ENCODE results near the gene XPO6.
"Not testable (repeated sequence)": the region's sequence is repeated elsewhere in the genome, so short reads cannot be mapped to it uniquely, and the experiment has no call there.

Gene XPO6

GRCh38 chr16:28115866-28116265 is 95.9 kb downstream of the XPO6 start:
- DNase-seq (ENCODE audit: low read depth in 2 of 2): not testable (repeated sequence)

GRCh38 chr16:28112908-28113307 is 98.9 kb downstream of the XPO6 start:
- no peak for DNase-seq (ENCODE audit: low read depth in 2 of 2)

- no peak for DNase-seq (ENCODE audit: low read depth in 2 of 2)
Measured at GRCh38 chr16:28110977-28111376, 100.8 kb downstream of the XPO6 start.

DNA sequence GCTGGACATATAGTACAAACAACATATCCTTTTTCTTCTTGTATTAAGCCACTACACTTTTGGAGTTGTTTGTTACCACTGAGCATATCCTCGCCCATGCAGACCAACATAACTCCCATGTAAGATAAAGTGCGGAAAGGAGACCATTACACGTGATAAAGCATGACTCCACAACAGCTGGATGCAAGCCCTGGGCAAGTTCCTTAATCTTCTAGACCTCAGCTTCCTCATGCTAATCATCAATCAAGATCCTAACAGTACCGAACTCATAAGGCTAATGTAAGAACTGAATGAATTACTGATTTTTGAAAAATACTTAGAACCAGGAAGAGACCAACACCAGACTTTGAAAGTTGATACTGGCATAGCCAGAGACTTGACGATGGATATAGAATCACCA is 101.3 kb downstream of the XPO6 start:
- DNase-seq (ENCODE audit: low read depth in 2 of 2): no peak

GRCh38 chr16:28110074-28110473 is 101.7 kb downstream of the XPO6 start:
- no peak for DNase-seq (ENCODE audit: low read depth in 2 of 2)

GRCh38 chr16:28108590-28109247 is 103.0 kb downstream of the XPO6 start:
- DNase-seq (ENCODE audit: low read depth in 2 of 2): no peak

DNA sequence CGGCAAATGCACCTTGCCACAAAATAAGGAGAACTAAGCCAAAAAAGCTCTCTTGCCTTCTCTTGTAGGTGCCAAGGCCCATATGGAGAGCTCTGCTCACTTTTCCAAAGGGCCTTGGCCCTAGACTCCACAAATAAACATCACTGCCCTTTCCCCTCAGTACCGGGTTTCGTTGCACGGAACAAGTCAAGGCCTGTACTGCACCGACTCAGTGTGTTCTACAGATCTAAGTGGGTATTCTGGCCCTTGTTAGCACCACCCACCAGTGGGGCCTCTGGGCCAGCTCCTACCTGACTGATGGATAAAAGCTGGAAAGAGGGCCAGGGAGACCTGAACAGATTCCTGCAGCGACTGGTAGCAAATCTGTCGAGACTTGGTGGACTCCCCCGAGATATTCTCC is 104.5 kb downstream of the XPO6 start:
- DNase-seq (ENCODE audit: low read depth in 2 of 2): no peak

GRCh38 chr16:28106467-28107215 is 105.1 kb downstream of the XPO6 start:
- DNase-seq (ENCODE audit: low read depth in 2 of 2): no peak

DNA sequence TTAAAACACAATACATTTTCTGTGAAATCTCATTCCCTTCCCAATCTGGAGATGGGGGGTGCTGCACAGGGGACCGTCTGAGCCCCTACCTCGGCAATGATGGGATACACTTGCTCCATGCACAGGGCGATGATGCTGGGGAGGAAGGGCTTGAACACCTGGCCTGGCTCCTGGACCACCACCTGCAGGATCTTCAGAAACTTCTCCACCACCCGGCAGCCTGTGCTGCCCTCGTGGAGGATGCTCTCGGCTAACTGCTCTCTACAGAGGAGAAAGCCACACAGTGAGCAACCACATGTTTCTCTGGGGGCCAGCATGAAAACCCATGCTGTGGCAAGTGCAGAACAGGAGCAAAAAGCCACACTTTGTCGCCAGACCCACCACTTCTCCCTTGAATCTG is 105.8 kb downstream of the XPO6 start:
- no peak for DNase-seq (ENCODE audit: low read depth in 2 of 2)

DNA sequence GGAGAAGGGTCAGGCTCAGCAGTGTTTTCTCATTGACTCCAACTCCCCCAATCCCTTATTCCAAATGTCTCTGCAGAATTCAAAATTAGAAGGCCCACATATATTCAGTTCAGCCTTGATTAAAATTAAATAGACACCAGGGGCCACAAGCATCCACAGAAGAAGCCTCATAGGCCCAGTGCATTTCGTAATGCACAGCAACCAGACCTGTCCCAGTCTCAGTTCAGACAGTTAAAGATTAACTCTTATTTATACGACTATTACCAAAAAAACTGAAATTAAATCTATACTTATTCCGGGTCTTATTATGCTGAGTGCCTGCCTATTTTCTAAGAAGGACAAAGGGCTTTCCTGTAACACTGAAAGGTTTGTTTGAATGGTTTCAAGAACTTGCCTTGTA is 106.5 kb downstream of the XPO6 start:
- DNase-seq (ENCODE audit: low read depth in 2 of 2): no peak

DNA sequence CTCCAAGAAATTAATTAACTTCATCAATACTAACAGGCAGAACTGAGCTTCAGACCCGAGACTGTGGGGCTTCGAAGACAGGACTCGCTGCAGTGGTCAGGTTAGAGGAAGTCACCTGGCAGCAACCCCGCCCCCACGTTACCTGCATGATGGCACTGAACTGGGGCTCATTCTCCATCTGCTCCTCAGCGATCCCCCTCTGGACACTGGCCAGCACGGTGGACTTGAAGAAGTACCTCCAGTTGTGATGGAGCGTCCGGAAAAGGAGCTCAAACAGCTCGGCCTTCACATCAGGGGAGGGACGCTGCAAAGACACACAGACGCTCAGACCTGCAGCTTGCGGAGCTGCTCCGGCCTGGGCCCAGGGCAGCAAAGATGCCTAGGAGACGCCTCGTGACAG is 107.4 kb downstream of the XPO6 start:
- no peak for DNase-seq (ENCODE audit: low read depth in 2 of 2)

DNA sequence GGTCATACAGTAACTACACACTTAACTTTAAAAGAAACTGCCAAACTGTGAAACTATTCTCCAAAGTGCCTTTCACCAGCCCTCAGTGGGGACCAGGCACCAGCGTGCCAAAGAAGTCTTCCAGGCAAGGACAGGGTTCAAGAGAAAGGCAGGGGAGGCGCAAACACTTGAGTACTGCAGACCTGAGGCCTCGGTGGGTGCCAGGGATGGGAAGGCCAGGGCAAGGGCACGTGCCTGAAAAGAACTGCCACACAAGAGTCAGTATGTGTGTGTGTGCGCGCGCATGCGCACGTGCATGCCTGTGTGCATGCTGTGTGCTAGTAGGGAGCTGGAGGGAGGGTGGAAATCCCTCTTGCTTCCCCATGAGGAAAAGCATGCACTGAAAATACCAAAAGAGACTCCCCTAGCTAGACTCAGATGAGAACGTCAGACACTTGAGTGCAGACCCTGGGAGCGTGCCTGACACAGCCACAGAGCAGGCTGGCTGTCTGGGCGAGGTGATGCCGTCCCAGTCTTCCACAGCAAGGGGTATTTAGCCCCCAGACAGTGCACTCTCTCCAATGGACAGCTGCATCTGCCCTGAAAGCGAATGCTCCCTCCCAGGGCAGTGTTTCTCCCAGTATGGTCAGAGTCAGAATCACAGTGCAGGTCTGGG is 108.1 kb downstream of the XPO6 start:
- no peak for DNase-seq (ENCODE audit: low read depth in 2 of 2)

DNA sequence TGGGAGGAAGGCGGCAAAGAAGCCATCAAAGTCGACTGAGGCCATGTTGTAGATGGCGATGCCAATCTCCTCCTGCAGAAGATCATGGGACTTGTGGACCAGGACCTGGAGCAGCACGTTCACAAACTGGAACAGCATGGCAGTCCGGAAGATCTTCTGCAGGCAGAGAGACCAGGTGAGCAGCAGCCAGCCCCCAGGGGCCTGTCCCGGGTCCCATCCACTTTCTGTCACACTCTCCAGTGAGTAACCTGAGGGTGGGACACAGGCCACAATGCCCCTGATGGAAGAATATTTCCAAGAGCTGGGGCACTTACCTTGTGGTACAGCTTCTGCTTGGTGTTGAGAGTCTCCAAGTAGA is 110.3 kb downstream of the XPO6 start:
- DNase-seq (ENCODE audit: low read depth in 2 of 2): no peak

DNA sequence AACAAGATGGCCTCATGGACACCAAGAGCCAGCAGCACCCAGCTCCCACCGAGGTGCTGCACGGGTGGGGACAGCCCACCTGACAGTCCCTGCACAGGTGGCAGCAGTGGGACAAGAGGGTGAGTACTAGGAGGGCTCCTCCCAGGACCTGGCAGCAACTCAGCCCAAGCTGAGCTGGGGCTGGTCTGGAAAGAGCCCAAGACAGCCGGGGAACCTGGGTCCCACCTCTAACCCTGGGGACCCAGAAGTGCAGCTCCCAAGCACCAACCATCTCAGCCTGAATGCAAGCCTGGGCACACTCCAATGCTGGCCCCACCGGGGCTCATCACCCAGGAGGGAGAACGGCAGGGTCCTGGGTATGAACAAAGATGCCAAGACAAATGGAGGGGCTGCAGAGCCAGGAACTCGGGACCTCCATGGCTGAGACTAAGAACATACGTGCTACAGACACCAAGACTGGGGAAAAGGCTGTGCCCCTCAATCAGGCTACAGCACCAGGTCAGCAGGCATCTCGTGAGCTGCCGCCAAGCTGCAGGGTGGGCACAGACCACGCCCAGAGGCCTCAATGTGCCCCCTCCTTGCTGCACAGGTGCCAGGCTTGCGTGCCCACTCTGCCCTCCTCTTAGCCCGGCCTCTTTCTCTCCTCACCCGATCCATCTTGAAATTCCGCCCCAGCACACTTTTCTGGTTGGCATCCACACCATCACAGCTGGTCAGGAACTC is 110.8 kb downstream of the XPO6 start:
- no peak for DNase-seq (ENCODE audit: low read depth in 2 of 2)

- DNase-seq (ENCODE audit: low read depth in 2 of 2): no peak
Measured at GRCh38 chr16:28098959-28099945, 112.5 kb downstream of the XPO6 start.

DNA sequence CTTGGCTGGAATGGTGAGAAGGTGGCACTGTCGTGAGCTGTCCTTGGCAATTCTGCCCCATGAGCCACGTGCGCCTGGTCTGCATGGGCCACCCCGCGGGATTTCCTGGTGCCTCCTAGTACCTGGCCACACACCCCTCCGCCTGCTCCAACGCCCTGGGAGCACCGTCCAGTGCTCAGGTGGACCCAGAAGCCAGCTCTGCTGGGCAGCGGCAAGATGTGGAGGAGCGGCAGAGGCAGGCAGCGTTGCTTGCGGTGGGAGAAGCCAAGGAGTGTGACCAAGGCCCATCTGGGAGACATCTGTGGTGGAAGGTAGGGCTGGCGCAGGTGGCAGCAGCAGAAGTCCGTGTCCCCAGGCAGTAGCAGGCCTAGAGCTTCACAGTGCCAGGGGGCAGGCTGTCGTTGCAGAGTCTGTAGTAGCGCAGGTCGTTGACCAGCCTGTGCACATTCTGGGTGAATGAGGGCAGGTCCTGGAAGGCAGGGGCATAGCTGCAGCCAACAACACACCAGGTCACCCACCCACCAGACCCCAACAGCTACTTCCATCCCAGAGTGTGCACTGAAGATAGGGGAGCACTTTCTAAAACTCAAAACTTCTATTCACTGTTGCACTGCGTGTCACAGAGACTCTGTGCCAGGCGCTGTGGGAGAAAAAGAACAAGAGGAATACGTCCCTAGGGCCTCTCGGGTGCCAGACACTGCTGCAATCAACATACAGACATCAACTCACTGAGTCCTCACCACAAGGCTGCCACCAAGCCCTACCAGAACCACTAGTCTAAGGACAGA is 113.4 kb downstream of the XPO6 start:
- no peak for DNase-seq (ENCODE audit: low read depth in 2 of 2)

GRCh38 chr16:28096983-28097899 is 114.5 kb downstream of the XPO6 start:
- no peak for DNase-seq (ENCODE audit: low read depth in 2 of 2)

- DNase-seq (ENCODE audit: low read depth in 2 of 2): no peak
Measured at GRCh38 chr16:28093385-28093725, 118.4 kb downstream of the XPO6 start.

- DNase-seq (ENCODE audit: low read depth in 2 of 2): no peak
Measured at GRCh38 chr16:28092721-28093384, 118.9 kb downstream of the XPO6 start.
